T-cell (primary cell): Measurements from ENCODE around the gene INHBC. TPM values are rescaled to one million over a fixed set of nuclear protein-coding genes. Genes with fewer than 3 reads are reported as not detected.

ENCODE experiments used
- ATAC-seq, 4 experiments: fragments of 200-7000 bp in 3 of 4; fragments of 150-1000 bp in 1 of 4; cut with Tn5 transposase; replicated peaks in 1 of 4; 1 replicate in 3 of 4; 2 replicates in 1 of 4; pipeline ENCODE4 v1.10.0; 2021; ENCODE audit warnings: moderate library complexity in 3 of 4, mild to moderate bottlenecking in 2 of 4, moderate number of reproducible peaks in 1 of 4
- CTCF ChIA-PET, 2 donors: fragments of 300-600 bp; sonication (Branson Sonifier 250); formaldehyde crosslinking; loops; one replicate each; lab custom pipeline; 2022; ENCODE audit warnings: antibody characterized with exemption in 2 of 2; lab: Charles Lee
- POLR2A ChIA-PET, 2 donors: fragments of 300-600 bp; sonication (Branson Sonifier 250); formaldehyde crosslinking; loops; one replicate each; lab custom pipeline; 2022; ENCODE audit warnings: antibody characterized with exemption in 2 of 2; lab: Charles Lee
- DNase-seq, 35 experiments: peaks; one replicate each; pipeline versions ENCODE4 v3.0.0 to v3.0.0-alpha.2; 2013 to 2023
- H3K27ac ChIP-seq: one replicate; pipeline ENCODE4 v1.5.1; 2013; ENCODE audit warnings: low read length
- H3K27me3 ChIP-seq, 2 experiments: replicated peaks in 1 of 2; 1 replicate in 1 of 2; 2 replicates in 1 of 2; pipeline versions ENCODE4 v1.6.1 to v1.7.0; 2013; ENCODE audit warnings: low read length in 1 of 2, mixed read lengths in 1 of 2; ENCODE audit not compliant: control insufficient read depth in 2 of 2, insufficient read depth in 2 of 2; ENCODE audit errors: extremely low read depth in 1 of 2
- H3K36me3 ChIP-seq, 2 donors: 1 replicate in 1 of 2; 2 replicates in 1 of 2; pipeline versions ENCODE4 v1.6.1 to v1.7.0; 2013; ENCODE audit warnings: low read length in 1 of 2; ENCODE audit not compliant: control insufficient read depth in 2 of 2, insufficient read depth in 1 of 2; ENCODE audit errors: extremely low read depth in 1 of 2
- H3K4me1 ChIP-seq, 2 experiments: 1 replicate in 1 of 2; 2 replicates in 1 of 2; pipeline versions ENCODE4 v1.6.1 to v1.7.0; 2013; ENCODE audit warnings: low read length in 2 of 2, mixed read lengths in 1 of 2; ENCODE audit not compliant: insufficient read depth in 2 of 2, control insufficient read depth in 1 of 2; ENCODE audit errors: extremely low read depth in 1 of 2
- H3K4me3 ChIP-seq, 2 donors: 1 replicate in 1 of 2; 2 replicates in 1 of 2; pipeline versions ENCODE4 v1.5.1 to v1.7.0; 2013; ENCODE audit warnings: mild to moderate bottlenecking in 2 of 2, low read length in 1 of 2, moderate library complexity in 1 of 2; ENCODE audit not compliant: control insufficient read depth in 1 of 2; ENCODE audit errors: extremely low read depth in 1 of 2
- H3K9me3 ChIP-seq: 2 replicates; pipeline ENCODE4 v1.7.0; 2013
- H3K27ac Mint-ChIP-seq, 2 donors: one replicate each; pipeline ENCODE4 v1.8.0; 2020 to 2021; ENCODE audit warnings: mild to moderate bottlenecking in 2 of 2, mixed read lengths in 2 of 2
- H3K27me3 Mint-ChIP-seq, 2 donors: one replicate each; pipeline ENCODE4 v1.8.0; 2021 to 2022; ENCODE audit warnings: mixed read lengths in 2 of 2
- H3K36me3 Mint-ChIP-seq: one replicate; pipeline ENCODE4 v1.8.0; 2021; ENCODE audit warnings: mixed read lengths
- H3K4me1 Mint-ChIP-seq, 3 donors: one replicate each; pipeline ENCODE4 v1.8.0; 2020 to 2022; ENCODE audit warnings: mixed read lengths in 3 of 3, mild to moderate bottlenecking in 1 of 3
- H3K4me3 Mint-ChIP-seq, 3 donors: one replicate each; pipeline ENCODE4 v1.8.0; 2020 to 2022; ENCODE audit warnings: mild to moderate bottlenecking in 3 of 3, mixed read lengths in 3 of 3, moderate library complexity in 3 of 3
- H3K9me3 Mint-ChIP-seq, 3 donors: one replicate each; pipeline ENCODE4 v1.8.0; 2020 to 2022; ENCODE audit warnings: mixed read lengths in 3 of 3
- WGBS: methylation state at CpG from one replicate; pipeline ENCODE4 v1.1.5; 2013; ENCODE audit warnings: missing lambda C conversion rate; ENCODE audit not compliant: insufficient coverage; 5-methylcytosine and 5-hydroxymethylcytosine counted together
- total RNA-seq, 35 experiments: library from RNA in 6 of 35; stranded (reverse) in 6 of 35; fragments of 120-200 nt in 1 of 35; gene quantifications; one replicate each; pipeline versions ENCODE4 v1.2.1 to v1.2.4 and lab custom pipeline; 2013 to 2026

INHBC gene
- total RNA-seq, 5 donors from 2014 or later (not counting 1 experiment from before 2014, with no cell fraction given): 0.13 to 0.23 (median 0.18) TPM; not detected in 2

DNA sequence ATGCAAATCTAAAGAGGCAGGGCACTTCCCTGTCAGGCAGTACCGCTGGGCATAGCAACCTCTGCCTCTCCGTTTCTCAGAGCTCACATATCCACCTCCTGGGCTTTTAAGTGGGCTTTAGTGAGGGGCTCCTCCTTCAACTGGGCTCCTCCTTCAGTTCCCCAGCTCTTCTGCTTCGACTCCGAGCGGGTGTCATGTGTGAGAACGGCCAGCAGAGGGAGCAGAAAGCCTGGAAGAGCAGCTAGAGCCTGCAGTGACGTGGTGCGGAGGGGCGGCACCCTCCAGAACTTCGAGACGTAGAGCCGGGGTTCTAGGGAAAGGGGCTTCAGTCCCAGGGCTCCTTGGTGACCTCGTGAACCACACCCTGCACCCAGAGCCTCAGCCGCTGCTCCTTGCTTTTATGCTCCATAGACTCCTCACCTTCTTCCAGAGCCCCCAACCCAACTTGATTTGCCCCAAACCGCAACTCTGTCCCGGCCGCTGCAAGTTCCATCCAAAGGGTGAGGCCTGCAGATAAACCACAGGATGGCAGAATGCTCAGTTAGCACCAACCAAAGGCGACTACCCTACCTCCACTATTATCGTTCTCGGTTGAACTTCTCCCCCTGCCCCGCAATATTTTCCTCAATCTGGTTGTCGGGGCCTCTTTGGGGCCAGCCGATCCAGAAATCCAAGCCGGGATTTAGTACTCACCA lies 24.6 kb downstream of the INHBC start:
- WGBS: 1% methylated on average over 17 of the region's 24 CpGs
- POLR2A ChIA-PET: interaction anchor here (0.6 to 1.1 kb wide), 5 partner anchors 19 to 54 kb away, joined by 3 to 5 read pairs (median 3); no protein-coding TSS in a partner anchor
- H3K4me1 Mint-ChIP-seq: peaks cover 38 to 59% (median 46%) of the 10 kb centered on the region in 3 donors
- no peaks in the 10 kb centered on the region for H3K9me3 Mint-ChIP-seq
- Histone ChIP-seq H3K4me1 (peaks cover 16 to 58% of the 10 kb centered on the region in 2 experiments), H3K27me3 (peaks cover 0 to 39% of the 10 kb centered on the region in 2 experiments), H3K36me3 (no peaks in the 10 kb centered on the region), H3K27ac (peak overlapping the region; percentile 73), H3K4me3 (peak overlapping the region; percentile 92 to 93), H3K9me3 (no peaks in the 10 kb centered on the region)
- H3K4me3 Mint-ChIP-seq: peak overlapping the region; percentile 81 to 95 (median 94)
- peaks cover 0 to 18% of the 10 kb centered on the region in 2 donors for H3K27me3 Mint-ChIP-seq
- no peaks in the 10 kb centered on the region for H3K36me3 Mint-ChIP-seq
- peak overlapping the region; percentile 95 to 97 for H3K27ac Mint-ChIP-seq
- DNase-seq: peak; percentile 86 to 97 (median 92)
- CTCF ChIA-PET: interaction anchor here (0.5 to 5.8 kb wide), 40 partner anchors 9 to 797 kb away, joined by 3 to 53 read pairs (median 4); partner anchors contain the start of genes ARHGAP9 (in 2 of the 2) and SHMT2 (in 1 of the 2)
- ATAC-seq: peak; percentile 75 to 78 (median 78)

DNA sequence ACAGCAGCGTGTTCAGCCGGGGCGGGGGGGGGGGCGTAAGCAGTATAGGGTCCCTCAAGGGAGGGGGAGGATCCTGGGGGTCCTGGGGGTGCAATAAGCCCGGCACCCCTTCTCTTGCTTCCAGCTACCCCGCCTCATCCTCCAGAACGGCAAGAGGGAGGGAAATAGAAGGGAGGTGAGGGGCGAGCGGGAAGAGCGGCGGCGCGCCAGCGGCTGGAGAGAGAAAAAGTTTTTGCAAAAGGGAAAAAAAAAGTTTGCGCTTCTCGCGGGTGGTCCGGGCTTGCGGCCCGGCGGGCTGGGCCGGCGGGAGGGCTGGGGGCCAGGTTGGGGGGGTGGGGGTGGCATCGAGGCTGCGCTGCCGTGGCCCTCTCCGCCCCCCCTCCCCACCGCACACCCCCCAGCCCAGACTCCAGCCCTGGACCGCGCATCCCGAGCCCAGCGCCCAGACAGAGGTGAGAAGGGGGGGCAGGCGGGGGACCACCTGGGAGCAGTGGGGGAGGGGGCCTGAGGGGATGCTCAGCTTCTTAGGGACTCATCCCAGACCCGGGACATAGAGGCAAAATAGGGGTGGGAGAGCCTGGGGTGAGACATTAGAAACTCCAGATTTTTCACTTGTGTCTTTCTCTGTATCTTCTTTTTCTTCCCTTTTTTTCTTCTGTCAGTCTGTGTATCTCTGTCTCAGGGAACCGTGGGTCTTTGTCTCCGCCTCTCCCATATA lies 25.3 kb downstream of the INHBC start, which contains the start of gene GLI1:
Gene GLI1, plus strand, starts transcription at position 36 of the 718 bp plus-strand sequence. CDS start 3,907 bp downstream, outside the sequence.
- WGBS: no CpG with 5 or more reads among the region's 36 CpGs
- H3K4me3 Mint-ChIP-seq: peak within 1 kb of the TSS; percentile 81 to 95 (median 94)
- Histone ChIP-seq H3K27me3 (peaks cover 0 to 36% of the 10 kb centered on the region in 2 experiments), H3K36me3 (no peaks in the 10 kb centered on the region), H3K27ac (peak within 1 kb of the TSS; percentile 73), H3K4me3 (peak within 1 kb of the TSS; percentile 92 to 93), H3K4me1 (peaks cover 16 to 58% of the 10 kb centered on the region in 2 experiments), H3K9me3 (no peaks in the 10 kb centered on the region)
- ATAC-seq (peak in 1 of 4 experiments; percentile 28), DNase-seq (no peak)
- peaks cover 38 to 59% (median 50%) of the 10 kb centered on the region in 3 donors for H3K4me1 Mint-ChIP-seq
- no peaks in the 10 kb centered on the region for H3K36me3 Mint-ChIP-seq
- H3K27me3 Mint-ChIP-seq: peaks cover 0 to 18% of the 10 kb centered on the region in 2 donors
- CTCF ChIA-PET: interaction anchor here (0.6 to 5.8 kb wide), 13 partner anchors 8 to 161 kb away, joined by 3 to 53 read pairs (median 6); partner anchors contain the start of gene ARHGAP9 (in 1 of the 2)
- no peaks in the 10 kb centered on the region for H3K9me3 Mint-ChIP-seq
- POLR2A ChIA-PET: interaction anchor here in 1 of 2 donors (0.6 kb wide), 1 partner anchor 20 kb away, joined by 4 read pairs; no protein-coding TSS in a partner anchor
- peak within 1 kb of the TSS; percentile 95 to 97 for H3K27ac Mint-ChIP-seq

DNA sequence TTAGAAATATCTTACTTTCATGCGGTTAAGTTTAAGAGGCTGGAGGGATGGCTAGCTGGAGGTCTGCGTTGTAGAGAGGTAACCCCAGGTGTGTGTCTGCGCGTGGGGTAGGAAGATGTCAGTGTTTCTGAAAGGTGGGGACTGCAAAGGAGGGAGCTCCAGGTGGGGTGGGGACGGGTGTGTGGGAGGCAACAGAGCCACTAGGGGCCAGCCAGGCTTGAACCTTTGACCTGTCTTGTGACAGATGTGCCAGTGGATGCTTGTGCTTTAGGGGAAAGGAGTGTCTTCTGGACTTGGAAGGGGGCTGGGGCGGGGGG lies 25.8 kb downstream of the INHBC start:
- H3K9me3 ChIP-seq: no peaks in the 10 kb centered on the region
- CTCF ChIA-PET: interaction anchor here (0.7 to 5.8 kb wide), 4 partner anchors 14 to 24 kb away, joined by 3 to 53 read pairs (median 3); no protein-coding TSS in a partner anchor
- H3K4me3 Mint-ChIP-seq: peak overlapping the region; percentile 72 to 81 (median 77)
- peaks cover 38 to 59% (median 51%) of the 10 kb centered on the region in 3 donors for H3K4me1 Mint-ChIP-seq
- no peaks in the 10 kb centered on the region for H3K36me3 ChIP-seq
- no peaks in the 10 kb centered on the region for H3K36me3 Mint-ChIP-seq
- H3K9me3 Mint-ChIP-seq: no peaks in the 10 kb centered on the region
- peak overlapping the region; percentile 4 to 9 for H3K27ac Mint-ChIP-seq
- H3K4me3 ChIP-seq: peak overlapping the region in 1 of 2 donors; percentile 53
- peak in 2 of 35 experiments; percentile 32 to 44 for DNase-seq
- peaks cover 0 to 33% of the 10 kb centered on the region in 2 experiments for H3K27me3 ChIP-seq
- ATAC-seq: no peak
- WGBS: 1% methylated on average over 6 of the region's 6 CpGs
- H3K27ac ChIP-seq: no peak overlapping the region
- H3K27me3 Mint-ChIP-seq: peaks cover 0 to 18% of the 10 kb centered on the region in 2 donors
- H3K4me1 ChIP-seq: peaks cover 16 to 58% of the 10 kb centered on the region in 2 experiments
- POLR2A ChIA-PET: interaction anchor here in 1 of 2 donors (0.6 kb wide), 1 partner anchor 238 kb away, joined by 3 read pairs; no protein-coding TSS in a partner anchor

DNA sequence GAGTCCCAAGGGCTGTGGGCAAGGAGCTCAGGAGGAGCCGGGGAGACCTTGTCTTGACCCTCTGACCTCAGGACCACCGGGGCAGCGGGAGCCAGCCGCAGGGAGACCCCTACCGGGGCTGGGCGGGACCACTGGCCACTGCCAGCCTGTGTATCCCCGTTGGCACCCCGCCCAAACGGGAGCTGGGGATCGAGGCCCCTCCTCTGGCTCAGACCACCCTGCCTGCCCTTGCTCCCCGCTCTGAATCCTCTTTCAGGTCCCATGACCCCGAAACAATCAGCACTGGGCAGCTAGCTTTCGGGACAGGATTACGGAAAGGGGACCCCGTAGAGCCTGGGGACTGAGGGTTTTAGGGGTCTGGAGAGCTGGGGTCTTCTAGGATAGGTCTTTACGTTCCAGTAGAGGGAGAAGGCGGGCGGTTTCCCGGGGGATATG lies 26.3 kb downstream of the INHBC start:
- ATAC-seq (no peak), DNase-seq (peak in 1 of 35 experiments; percentile 20)
- H3K4me3 Mint-ChIP-seq: peak overlapping the region; percentile 81 to 88 (median 88)
- peaks cover 0 to 18% of the 10 kb centered on the region in 2 donors for H3K27me3 Mint-ChIP-seq
- H3K9me3 Mint-ChIP-seq: no peaks in the 10 kb centered on the region
- no peak overlapping the region for H3K27ac Mint-ChIP-seq
- peaks cover 16 to 54% of the 10 kb centered on the region in 2 experiments for H3K4me1 ChIP-seq
- CTCF ChIA-PET: interaction anchor here (0.7 to 5.8 kb wide), 4 partner anchors 14 to 24 kb away, joined by 3 to 53 read pairs (median 3); no protein-coding TSS in a partner anchor
- peaks cover 0 to 33% of the 10 kb centered on the region in 2 experiments for H3K27me3 ChIP-seq
- no peak overlapping the region for H3K27ac ChIP-seq
- H3K4me3 ChIP-seq: peak overlapping the region; percentile 51 to 62
- no peaks in the 10 kb centered on the region for H3K36me3 Mint-ChIP-seq
- POLR2A ChIA-PET: interaction anchor here in 1 of 2 donors (0.6 kb wide), 1 partner anchor 237 kb away, joined by 3 read pairs; no protein-coding TSS in a partner anchor
- no peaks in the 10 kb centered on the region for H3K9me3 ChIP-seq
- 6% methylated on average over 15 of the region's 19 CpGs for WGBS
- H3K36me3 ChIP-seq: no peaks in the 10 kb centered on the region
- H3K4me1 Mint-ChIP-seq: peaks cover 37 to 59% (median 52%) of the 10 kb centered on the region in 3 donors

DNA sequence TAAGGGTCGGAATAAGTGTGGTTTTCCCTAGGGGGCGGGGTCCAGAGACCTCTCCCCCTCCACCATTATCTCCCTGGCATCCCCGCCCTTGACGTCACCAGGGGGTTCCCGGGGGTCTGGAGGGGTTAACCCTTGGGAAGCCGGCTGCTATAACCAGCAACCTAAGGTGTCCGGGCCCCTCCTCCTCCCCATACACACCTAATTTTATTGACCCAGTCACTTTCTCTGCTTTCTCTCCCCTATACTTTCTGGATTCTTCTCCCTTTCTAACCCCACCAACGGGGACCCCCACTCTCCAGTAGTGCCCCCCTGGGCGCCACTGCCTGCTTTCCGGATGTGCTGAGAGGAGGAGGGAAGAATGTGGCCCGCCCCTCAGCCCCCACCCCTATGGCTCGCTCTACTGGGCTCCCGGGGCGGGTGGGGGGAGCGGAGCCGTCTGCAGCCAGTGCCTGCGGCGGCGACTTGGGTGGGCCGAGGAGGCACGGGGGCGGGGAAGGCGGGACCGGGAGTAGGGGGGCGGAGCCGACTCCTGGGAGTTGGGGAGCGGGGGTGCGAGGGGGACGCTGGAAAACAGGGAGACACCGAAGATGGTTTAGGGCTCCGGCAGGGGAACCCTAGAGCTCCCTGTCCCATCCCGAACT lies 26.8 kb downstream of the INHBC start:
- H3K27ac Mint-ChIP-seq: no peak overlapping the region
- ChIA-PET CTCF (interaction anchor here (0.6 to 5.8 kb wide), 4 partner anchors 15 to 19 kb away, joined by 3 to 53 read pairs (median 4); partner anchors contain the start of gene ARHGAP9 (in 1 of the 2)), POLR2A (interaction anchor here in 1 of 2 donors (0.5 kb wide), 1 partner anchor 49 kb away, joined by 5 read pairs; no protein-coding TSS in a partner anchor)
- 0% methylated on average over 4 of the region's 32 CpGs for WGBS
- Histone ChIP-seq H3K4me3 (peak overlapping the region; percentile 51 to 88), H3K36me3 (no peaks in the 10 kb centered on the region), H3K4me1 (peaks cover 16 to 49% of the 10 kb centered on the region in 2 experiments), H3K9me3 (no peaks in the 10 kb centered on the region), H3K27ac (no peak overlapping the region), H3K27me3 (peaks cover 0 to 28% of the 10 kb centered on the region in 2 experiments)
- peak overlapping the region; percentile 81 to 88 (median 88) for H3K4me3 Mint-ChIP-seq
- ATAC-seq: no peak
- H3K9me3 Mint-ChIP-seq: no peaks in the 10 kb centered on the region
- H3K27me3 Mint-ChIP-seq: peaks cover 0 to 16% of the 10 kb centered on the region in 2 donors
- peak in 3 of 35 experiments; percentile 19 to 49 (median 26) for DNase-seq
- no peaks in the 10 kb centered on the region for H3K36me3 Mint-ChIP-seq
- peaks cover 34 to 56% (median 50%) of the 10 kb centered on the region in 3 donors for H3K4me1 Mint-ChIP-seq
